ENCODE results near the gene TRMT10B. TPM values are rescaled to one million over a fixed set of nuclear protein-coding genes. Genes with fewer than 3 reads are reported as not detected.

Gene TRMT10B
- total and polyA plus RNA-seq, 2 donors from 2014 or later, result 5.2 to 12.4 TPM

DNA sequence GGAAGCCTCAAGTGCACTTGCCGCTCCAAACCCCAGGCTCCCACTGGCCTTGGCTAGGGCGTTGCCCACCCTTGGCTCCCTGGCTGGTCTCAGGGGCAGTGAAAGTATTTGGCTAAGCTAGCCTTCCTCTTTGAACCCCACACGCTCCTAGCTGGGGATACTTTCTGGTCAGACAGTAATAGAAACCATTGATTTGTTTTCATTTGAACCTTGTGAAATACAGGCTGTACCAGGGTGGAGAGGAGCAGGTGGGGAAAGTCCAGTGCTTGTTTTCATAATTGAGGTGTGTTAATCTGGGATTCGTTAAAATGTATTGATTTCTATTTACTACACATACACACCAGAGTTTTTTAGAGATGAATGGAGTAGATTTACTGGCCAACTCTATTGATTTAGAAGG, 45.9 kb upstream of the TRMT10B start:
- Histone ChIP-seq H3K4me3 (ENCODE audit: low read length in 3 of 3) (no peak overlapping the region), H3K9me3 (ENCODE audit: control insufficient read depth in 2 of 3, insufficient read depth in 1 of 3, low read length in 3 of 3) (no peaks in the 10 kb centered on the region), H3K27ac (ENCODE audit: low read depth in 2 of 2, low read length in 2 of 2) (no peak overlapping the region), H3K4me1 (ENCODE audit: control insufficient read depth in 2 of 3, insufficient read depth in 2 of 3, low read depth in 1 of 3, low read length in 3 of 3) (no peaks in the 10 kb centered on the region), H3K9ac (ENCODE audit: low read length in 3 of 3) (no peak overlapping the region), H3K36me3 (ENCODE audit: control insufficient read depth in 2 of 3, insufficient read depth in 3 of 3, low read length in 3 of 3) (no peaks in the 10 kb centered on the region), H3K27me3 (ENCODE audit: control insufficient read depth, insufficient read depth, low read length) (no peaks in the 10 kb centered on the region)
- intact Hi-C loops (cut with DNase I), result no loop called here
- no peak for DNase-seq
- FAIRE-seq, result no peak
- TF ChIP-seq, protein P1, sequence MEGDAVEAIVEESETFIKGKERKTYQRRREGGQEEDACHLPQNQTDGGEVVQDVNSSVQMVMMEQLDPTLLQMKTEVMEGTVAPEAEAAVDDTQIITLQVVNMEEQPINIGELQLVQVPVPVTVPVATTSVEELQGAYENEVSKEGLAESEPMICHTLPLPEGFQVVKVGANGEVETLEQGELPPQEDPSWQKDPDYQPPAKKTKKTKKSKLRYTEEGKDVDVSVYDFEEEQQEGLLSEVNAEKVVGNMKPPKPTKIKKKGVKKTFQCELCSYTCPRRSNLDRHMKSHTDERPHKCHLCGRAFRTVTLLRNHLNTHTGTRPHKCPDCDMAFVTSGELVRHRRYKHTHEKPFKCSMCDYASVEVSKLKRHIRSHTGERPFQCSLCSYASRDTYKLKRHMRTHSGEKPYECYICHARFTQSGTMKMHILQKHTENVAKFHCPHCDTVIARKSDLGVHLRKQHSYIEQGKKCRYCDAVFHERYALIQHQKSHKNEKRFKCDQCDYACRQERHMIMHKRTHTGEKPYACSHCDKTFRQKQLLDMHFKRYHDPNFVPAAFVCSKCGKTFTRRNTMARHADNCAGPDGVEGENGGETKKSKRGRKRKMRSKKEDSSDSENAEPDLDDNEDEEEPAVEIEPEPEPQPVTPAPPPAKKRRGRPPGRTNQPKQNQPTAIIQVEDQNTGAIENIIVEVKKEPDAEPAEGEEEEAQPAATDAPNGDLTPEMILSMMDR (IDR thresholded peaks at IDR 0.05; ENCODE audit: borderline replicate concordance, extremely low read depth, insufficient read depth), result no peak

DNA sequence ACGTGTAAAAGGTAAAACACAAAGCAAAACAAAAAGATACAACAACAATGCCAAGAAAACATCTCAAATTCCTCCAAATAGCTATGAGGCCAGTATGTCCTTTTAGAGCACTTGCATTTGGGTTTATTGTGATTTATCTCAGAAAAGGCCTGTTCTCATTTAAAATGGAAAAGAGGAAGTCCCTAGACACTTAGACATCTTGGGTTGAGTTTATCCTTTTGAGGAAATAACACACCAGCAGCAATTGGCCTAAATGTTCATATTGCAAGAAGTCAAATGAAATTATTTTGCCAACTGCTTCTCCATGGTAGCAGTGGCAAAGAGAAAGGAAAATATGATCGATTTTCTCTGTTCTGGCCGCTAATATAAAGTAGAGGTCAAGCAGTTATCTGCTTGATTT, 43.6 kb upstream of the TRMT10B start:
- no peak overlapping the region for H3K27ac ChIP-seq (ENCODE audit: low read depth in 2 of 2, low read length in 2 of 2)
- H3K9ac ChIP-seq (ENCODE audit: low read length in 3 of 3), result no peak overlapping the region
- no peak overlapping the region for H3K4me3 ChIP-seq (ENCODE audit: low read length in 3 of 3)
- no peaks in the 10 kb centered on the region for H3K27me3 ChIP-seq (ENCODE audit: control insufficient read depth, insufficient read depth, low read length)
- H3K9me3 ChIP-seq (ENCODE audit: control insufficient read depth in 2 of 3, insufficient read depth in 1 of 3, low read length in 3 of 3), result no peaks in the 10 kb centered on the region
- H3K36me3 ChIP-seq (ENCODE audit: control insufficient read depth in 2 of 3, insufficient read depth in 3 of 3, low read length in 3 of 3), result no peaks in the 10 kb centered on the region
- TF ChIP-seq, protein P1 (IDR thresholded peaks at IDR 0.05; ENCODE audit: borderline replicate concordance, extremely low read depth, insufficient read depth), result no peak
- FAIRE-seq (no peak), DNase-seq (no peak)
- intact Hi-C loops (cut with DNase I), result no loop called here
- H3K4me1 ChIP-seq (ENCODE audit: control insufficient read depth in 2 of 3, insufficient read depth in 2 of 3, low read depth in 1 of 3, low read length in 3 of 3), result no peaks in the 10 kb centered on the region

DNA sequence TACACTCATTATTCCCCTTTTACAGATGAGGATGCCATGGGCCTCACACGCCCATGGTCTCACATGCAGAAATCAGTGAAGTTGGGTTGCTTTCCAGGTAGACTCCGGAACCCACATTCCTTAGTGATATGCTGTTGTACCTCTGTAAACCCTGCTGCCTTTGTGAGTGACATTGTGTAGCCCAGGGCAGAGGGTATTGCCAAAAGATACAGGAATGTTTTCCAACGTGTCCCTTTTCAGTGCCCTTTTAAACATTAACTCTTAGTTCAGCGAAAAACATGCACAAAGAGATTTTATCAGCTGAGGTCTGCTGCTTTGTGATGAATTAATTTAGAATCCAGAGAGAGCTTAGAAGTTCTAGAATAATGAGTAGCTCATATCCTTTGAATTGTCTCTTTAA, 38.3 kb upstream of the TRMT10B start:
- DNase-seq (peak in 2 of 5 donors; percentile 34 to 44), FAIRE-seq (no peak)
- TF ChIP-seq, protein P1 (IDR thresholded peaks at IDR 0.05; ENCODE audit: borderline replicate concordance, extremely low read depth, insufficient read depth), result no peak
- Histone ChIP-seq H3K9me3 (ENCODE audit: control insufficient read depth in 2 of 3, insufficient read depth in 1 of 3, low read length in 3 of 3) (no peaks in the 10 kb centered on the region), H3K4me3 (ENCODE audit: low read length in 3 of 3) (peak overlapping the region in 2 of 3 donors; percentile 9), H3K27ac (ENCODE audit: low read depth in 2 of 2, low read length in 2 of 2) (no peak overlapping the region), H3K4me1 (ENCODE audit: control insufficient read depth in 2 of 3, insufficient read depth in 2 of 3, low read depth in 1 of 3, low read length in 3 of 3) (peaks cover 0 to 10% (median 2%) of the 10 kb centered on the region in 3 donors), H3K9ac (ENCODE audit: low read length in 3 of 3) (no peak overlapping the region), H3K27me3 (ENCODE audit: control insufficient read depth, insufficient read depth, low read length) (no peaks in the 10 kb centered on the region), H3K36me3 (ENCODE audit: control insufficient read depth in 2 of 3, insufficient read depth in 3 of 3, low read length in 3 of 3) (no peaks in the 10 kb centered on the region)
- intact Hi-C loops (cut with DNase I), result no loop called here

DNA sequence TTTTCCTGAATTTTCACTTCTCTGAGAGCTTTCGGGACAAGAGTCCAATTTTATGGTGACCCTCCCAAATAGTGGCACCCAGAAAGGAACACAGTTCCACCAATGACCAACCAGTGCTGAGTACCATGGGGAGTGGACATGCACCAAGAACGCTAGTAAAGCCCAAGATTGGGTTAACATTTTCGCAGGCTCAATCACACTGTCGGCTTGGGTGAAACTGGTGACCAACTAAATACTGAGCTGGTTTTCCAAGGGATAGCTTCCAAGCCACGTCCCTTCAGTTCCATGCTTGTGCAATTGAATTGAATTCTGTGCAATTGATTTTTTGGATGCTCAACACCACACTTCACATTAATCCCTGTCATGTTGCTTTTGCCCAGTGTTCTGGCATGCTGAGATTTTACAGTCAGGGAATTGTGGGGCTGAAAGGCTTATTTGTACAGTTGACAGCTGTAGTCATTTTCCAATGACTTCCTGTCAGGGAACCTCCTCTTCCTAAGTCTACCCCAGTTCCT, 37.6 kb upstream of the TRMT10B start:
- FAIRE-seq (no peak), DNase-seq (no peak)
- no peaks in the 10 kb centered on the region for H3K9me3 ChIP-seq (ENCODE audit: control insufficient read depth in 2 of 3, insufficient read depth in 1 of 3, low read length in 3 of 3)
- TF ChIP-seq, protein P1 (IDR thresholded peaks at IDR 0.05; ENCODE audit: borderline replicate concordance, extremely low read depth, insufficient read depth), result no peak
- H3K9ac ChIP-seq (ENCODE audit: low read length in 3 of 3), result no peak overlapping the region
- H3K27ac ChIP-seq (ENCODE audit: low read depth in 2 of 2, low read length in 2 of 2), result peak overlapping the region in 1 of 2 donors; percentile 23
- intact Hi-C loops (cut with DNase I), result no loop called here
- H3K4me1 ChIP-seq (ENCODE audit: control insufficient read depth in 2 of 3, insufficient read depth in 2 of 3, low read depth in 1 of 3, low read length in 3 of 3), result peaks cover 0 to 10% (median 2%) of the 10 kb centered on the region in 3 donors
- H3K27me3 ChIP-seq (ENCODE audit: control insufficient read depth, insufficient read depth, low read length), result no peaks in the 10 kb centered on the region
- peak overlapping the region in 1 of 3 donors; percentile 9 for H3K4me3 ChIP-seq (ENCODE audit: low read length in 3 of 3)
- H3K36me3 ChIP-seq (ENCODE audit: control insufficient read depth in 2 of 3, insufficient read depth in 3 of 3, low read length in 3 of 3), result no peaks in the 10 kb centered on the region
